GM12864 (cell line): ENCODE measurements around the gene CFAP54.

Experiments used
- DNase-seq: peaks from one replicate; pipeline ENCODE4 v3.0.0-alpha.2; 2011; ENCODE audit warnings: low read depth
- H3K4me3 ChIP-seq: 2 replicates; pipeline ENCODE4 v1.5.1; 2011; ENCODE audit warnings: mild to moderate bottlenecking, low read depth, low read length, control low read depth
- CTCF ChIP-seq: IDR thresholded peaks from 2 replicates; pipeline ENCODE4 v1.5.1; 2011; ENCODE audit warnings: low read depth, mild to moderate bottlenecking, moderate library complexity, low read length, control low read depth, inconsistent platforms; ENCODE audit errors: missing control alignments

Gene CFAP54

GRCh38 chr12:96729886-96730285 is 240.5 kb downstream of the CFAP54 start:
- no peak for TF ChIP-seq CTCF
- DNase-seq = no peak

GRCh38 chr12:96743606-96744005 is 254.2 kb downstream of the CFAP54 start:
- TF ChIP-seq CTCF = no peak
- no peak for DNase-seq

More at GRCh38 chr12:96729886-96730285, 240.5 kb downstream of the CFAP54 start:
- H3K4me3 ChIP-seq = no peak overlapping the region

GRCh38 chr12:96749999-96750398 is 260.6 kb downstream of the CFAP54 start:
- no peak for TF ChIP-seq CTCF
- no peak for DNase-seq
- H3K4me3 ChIP-seq = no peak overlapping the region

More at GRCh38 chr12:96743606-96744005, 254.2 kb downstream of the CFAP54 start:
- no peak overlapping the region for H3K4me3 ChIP-seq

- DNase-seq = no peak
- H3K4me3 ChIP-seq = no peak overlapping the region
- no peak for TF ChIP-seq CTCF
These were observed 262.2 kb downstream of the CFAP54 start for GRCh38 chr12:96751626-96752025.

- no peak for DNase-seq
- TF ChIP-seq CTCF = no peak
These were observed 262.8 kb downstream of the CFAP54 start for GRCh38 chr12:96752211-96752610.

GRCh38 chr12:96766232-96766631 is 276.9 kb downstream of the CFAP54 start:
- no peak overlapping the region for H3K4me3 ChIP-seq
- no peak for DNase-seq
- no peak for TF ChIP-seq CTCF

More at GRCh38 chr12:96752211-96752610, 262.8 kb downstream of the CFAP54 start:
- H3K4me3 ChIP-seq = no peak overlapping the region

- TF ChIP-seq CTCF = no peak
- DNase-seq = no peak
- H3K4me3 ChIP-seq = no peak overlapping the region
These were observed 280.0 kb downstream of the CFAP54 start for GRCh38 chr12:96769400-96769799.
